ENCODE measurements around the gene ADAMTS20.

GRCh38 chr12:43345023-43345422 lies 207.0 kb downstream of the ADAMTS20 start:
- TF ChIP-seq CTCF (IDR thresholded peaks at IDR 0.05; ENCODE audit: insufficient read depth, low read length, poor library complexity, severe bottlenecking), result no peak
- no peak for TF ChIP-seq EZH2phosphoT487 (conservative IDR thresholded peaks at IDR 0.05; ENCODE audit: low read length)
